Small intestine (tissue), 7 donors: Measurements from ENCODE around the gene TMEM30A. TPM values are rescaled to one million over a fixed set of nuclear protein-coding genes. Genes with fewer than 3 reads are reported as not detected.

Source experiments
- DNase-seq, 2 donors: peaks; one replicate each; pipeline versions ENCODE4 v3.0.0 to v3.0.0-alpha.2; 2013
- FAIRE-seq: peaks from 2 replicates; lab custom pipeline; 2012; peaks lifted over from hg19 to GRCh38; lab: Jason Lieb, UNC
- H3K27ac ChIP-seq, 3 donors: one replicate each; pipeline ENCODE4 v1.5.1; 2013; ENCODE audit warnings: low read length in 2 of 3, mild to moderate bottlenecking in 2 of 3, control low read depth in 1 of 3, inconsistent platforms in 1 of 3, low read depth in 1 of 3, moderate library complexity in 1 of 3
- H3K27me3 ChIP-seq, 3 donors: one replicate each; pipeline ENCODE4 v1.6.1; 2013; ENCODE audit warnings: low read length in 3 of 3, inconsistent platforms in 1 of 3; ENCODE audit not compliant: control insufficient read depth in 3 of 3, insufficient read depth in 3 of 3
- H3K36me3 ChIP-seq, 3 donors: one replicate each; pipeline ENCODE4 v1.6.1; 2013; ENCODE audit warnings: low read length in 3 of 3, inconsistent platforms in 1 of 3, low read depth in 1 of 3, mild to moderate bottlenecking in 1 of 3, moderate library complexity in 1 of 3; ENCODE audit not compliant: control insufficient read depth in 3 of 3, insufficient read depth in 2 of 3
- H3K4me1 ChIP-seq, 3 donors: one replicate each; pipeline ENCODE4 v1.6.1; 2013; ENCODE audit warnings: low read length in 2 of 3, inconsistent platforms in 1 of 3, low read depth in 1 of 3, mild to moderate bottlenecking in 1 of 3, moderate library complexity in 1 of 3; ENCODE audit not compliant: control insufficient read depth in 3 of 3, insufficient read depth in 2 of 3
- H3K4me3 ChIP-seq, 3 donors: one replicate each; pipeline ENCODE4 v1.5.1; 2013; ENCODE audit warnings: low read length in 3 of 3, control low read depth in 1 of 3, inconsistent platforms in 1 of 3, low read depth in 1 of 3, mild to moderate bottlenecking in 1 of 3, moderate library complexity in 1 of 3
- H3K9me3 ChIP-seq, 2 donors: one replicate each; pipeline ENCODE4 v1.6.1; 2013; ENCODE audit warnings: low read depth in 1 of 2, low read length in 1 of 2; ENCODE audit not compliant: control insufficient read depth in 2 of 2, insufficient read depth in 1 of 2
- WGBS, 3 donors: extraction: QIAGEN DNeasy Blood & Tissue Kit; methylation state at CpG; one replicate each; pipeline ENCODE4 v1.1.7; 2013; 5-methylcytosine and 5-hydroxymethylcytosine counted together
- polyA plus RNA-seq, 4 donors: library from polyadenylated mRNA; stranded (reverse) in 3 of 4; unstranded in 1 of 4; fragments of 200-250 nt in 3 of 4; fragments of 120-200 nt in 1 of 4; gene quantifications; one replicate each; pipeline versions ENCODE4 v1.2.1 to v1.2.3, GENCODE V29; 2013
- donor health status: healthy with polysubstance abuse.
- donor health status: control.
- donor health status: control.
- donor health status: Bipolar disorder and iron deficiency.
- donor health status: healthy.

The TMEM30A gene
- polyA plus RNA-seq, 4 donors: 13.0 to 75.9 (median 23.2) TPM

DNA sequence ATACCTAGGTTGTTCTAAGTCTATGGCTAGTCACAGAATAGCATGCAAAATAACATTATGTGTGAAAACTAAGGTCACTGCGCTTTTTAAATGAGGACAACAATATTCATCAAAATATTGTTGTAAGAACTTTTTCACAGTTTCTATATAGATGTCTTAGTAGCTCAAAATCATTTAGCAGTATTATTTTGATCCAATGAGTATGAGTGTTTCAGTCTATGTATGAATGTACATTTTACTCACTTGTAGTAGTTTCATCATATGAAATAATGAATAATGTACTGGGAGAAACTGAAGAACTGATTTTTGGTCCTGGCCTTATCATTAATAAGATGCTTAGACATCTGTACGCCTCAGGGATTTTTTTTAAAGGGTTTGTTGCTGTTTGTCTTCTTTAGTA lies 16.5 kb upstream of the TMEM30A start:
- Histone ChIP-seq H3K9me3 (peaks cover 0 to 3% of the 10 kb centered on the region in 2 donors), H3K27me3 (no peaks in the 10 kb centered on the region), H3K4me3 (no peak overlapping the region), H3K36me3 (no peaks in the 10 kb centered on the region), H3K27ac (no peak overlapping the region), H3K4me1 (no peaks in the 10 kb centered on the region)
- whole genome bisulfite sequencing, 3 donors: 76 to 92% (median 87%) methylated on average over 2 of the region's 2 CpGs
- DNase-seq: no peak
- FAIRE-seq: no peak

- FAIRE-seq (no peak), DNase-seq (no peak)
- H3K27me3 ChIP-seq: no peaks in the 10 kb centered on the region
- no peaks in the 10 kb centered on the region for H3K4me1 ChIP-seq
- no peak overlapping the region for H3K4me3 ChIP-seq
- no peak overlapping the region for H3K27ac ChIP-seq
- H3K36me3 ChIP-seq: no peaks in the 10 kb centered on the region
- WGBS, 3 donors: 47 to 73% (median 48%) methylated on average over 1 of the region's 1 CpG
- peaks cover 0 to 3% of the 10 kb centered on the region in 2 donors for H3K9me3 ChIP-seq
Measured at GRCh38 chr6:75300531-75300855, 15.9 kb upstream of the TMEM30A start.

DNA sequence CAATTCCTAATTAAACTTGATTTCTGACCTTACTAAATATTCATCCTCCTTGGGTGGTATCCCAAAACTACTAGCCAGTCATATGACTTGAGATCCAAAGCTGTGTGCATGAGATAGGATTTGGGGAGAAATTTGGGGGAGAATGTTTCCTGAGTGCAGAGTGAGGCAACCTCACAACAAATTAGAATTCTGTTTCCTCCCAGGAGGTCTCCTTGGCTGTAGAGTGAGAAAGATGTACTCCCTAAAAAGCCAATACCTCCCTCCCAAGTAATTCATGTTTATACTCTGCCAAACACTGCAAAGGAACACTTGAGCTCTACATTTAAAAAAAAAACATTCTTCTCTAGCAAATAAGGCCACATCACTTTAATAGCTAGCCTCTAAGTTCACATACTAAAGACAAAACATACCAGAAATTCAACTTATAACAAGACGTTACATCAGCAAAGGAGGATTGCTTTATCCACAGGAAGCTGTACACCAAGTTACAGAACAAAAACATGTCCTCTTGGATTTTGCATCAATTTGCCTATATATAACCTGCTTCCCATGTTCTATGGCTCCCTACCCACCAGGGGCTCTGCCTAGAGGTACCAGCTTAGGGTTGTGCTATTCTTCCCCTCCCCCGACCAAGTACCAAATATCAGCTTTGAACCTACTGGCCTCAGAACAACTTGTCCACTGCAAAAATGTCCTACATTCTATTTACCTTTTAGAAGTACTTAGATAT lies 15.4 kb upstream of the TMEM30A start:
- DNase-seq: no peak
- no peak for FAIRE-seq
- no peaks in the 10 kb centered on the region for H3K27me3 ChIP-seq
- 66 to 83% (median 73%) methylated on average over 2 of the region's 2 CpGs for WGBS, 3 donors
- no peaks in the 10 kb centered on the region for H3K36me3 ChIP-seq
- peak overlapping the region in 1 of 3 donors; percentile 34 for H3K27ac ChIP-seq
- no peak overlapping the region for H3K4me3 ChIP-seq
- no peaks in the 10 kb centered on the region for H3K4me1 ChIP-seq
- H3K9me3 ChIP-seq: peaks cover 0 to 3% of the 10 kb centered on the region in 2 donors

GRCh38 chr6:75296811-75297779 lies 12.5 kb upstream of the TMEM30A start:
- DNase-seq (peak; percentile 67 to 68), FAIRE-seq (peak; percentile 94)
- Histone ChIP-seq H3K27ac (no peak overlapping the region), H3K4me3 (no peak overlapping the region), H3K27me3 (no peaks in the 10 kb centered on the region), H3K36me3 (no peaks in the 10 kb centered on the region), H3K9me3 (no peaks in the 10 kb centered on the region), H3K4me1 (no peaks in the 10 kb centered on the region)
- 2 to 8% (median 3%) methylated on average over 3 of the region's 3 CpGs for WGBS, 3 donors

- FAIRE-seq: no peak
Measured at GRCh38 chr6:75292555-75292954, 8.0 kb upstream of the TMEM30A start.

GRCh38 chr6:75291744-75292143 lies 7.2 kb upstream of the TMEM30A start:
- H3K4me1 ChIP-seq: no peaks in the 10 kb centered on the region
- no peaks in the 10 kb centered on the region for H3K9me3 ChIP-seq
- H3K27ac ChIP-seq: no peak overlapping the region
- no peaks in the 10 kb centered on the region for H3K27me3 ChIP-seq
- FAIRE-seq (no peak), DNase-seq (no peak)
- H3K4me3 ChIP-seq: no peak overlapping the region
- peaks cover 0 to 2% (median 0%) of the 10 kb centered on the region in 3 donors for H3K36me3 ChIP-seq
- WGBS, 3 donors: 69 to 86% (median 81%) methylated on average over 1 of the region's 1 CpG

More at GRCh38 chr6:75292555-75292954, 8.0 kb upstream of the TMEM30A start:
- DNase-seq: no peak
- no peak overlapping the region for H3K4me3 ChIP-seq
- no peaks in the 10 kb centered on the region for H3K27me3 ChIP-seq
- H3K9me3 ChIP-seq: no peaks in the 10 kb centered on the region
- H3K36me3 ChIP-seq: peaks cover 0 to 2% (median 0%) of the 10 kb centered on the region in 3 donors
- H3K27ac ChIP-seq: no peak overlapping the region
- 92 to 98% (median 97%) methylated on average over 2 of the region's 2 CpGs for WGBS, 3 donors
- H3K4me1 ChIP-seq: no peaks in the 10 kb centered on the region

GRCh38 chr6:75291331-75291730 lies 6.7 kb upstream of the TMEM30A start:
- H3K4me1 ChIP-seq: no peaks in the 10 kb centered on the region
- 81 to 89% (median 84%) methylated on average over 2 of the region's 2 CpGs for WGBS, 3 donors
- H3K4me3 ChIP-seq: no peak overlapping the region
- no peaks in the 10 kb centered on the region for H3K27me3 ChIP-seq
- no peak overlapping the region for H3K27ac ChIP-seq
- FAIRE-seq: no peak
- DNase-seq: no peak
- peaks cover 0 to 2% (median 0%) of the 10 kb centered on the region in 3 donors for H3K36me3 ChIP-seq
- H3K9me3 ChIP-seq: no peaks in the 10 kb centered on the region

GRCh38 chr6:75290136-75290945 lies 5.7 kb upstream of the TMEM30A start:
- no peak overlapping the region for H3K27ac ChIP-seq
- no peak for DNase-seq
- 68 to 72% (median 71%) methylated on average over 7 of the region's 7 CpGs for WGBS, 3 donors
- H3K4me3 ChIP-seq: no peak overlapping the region
- no peaks in the 10 kb centered on the region for H3K27me3 ChIP-seq
- H3K4me1 ChIP-seq: peaks cover 0 to 3% (median 0%) of the 10 kb centered on the region in 3 donors
- peaks cover 0 to 2% (median 0%) of the 10 kb centered on the region in 3 donors for H3K36me3 ChIP-seq
- FAIRE-seq: no peak
- H3K9me3 ChIP-seq: no peaks in the 10 kb centered on the region
